ENCODE data around the gene PDYN. TPM values are rescaled to one million over a fixed set of nuclear protein-coding genes. Genes with fewer than 3 reads are reported as not detected.

Gene PDYN
- total RNA-seq, 4 donors from 2014 or later, result not detected

- no peak for TF ChIP-seq CTCF (IDR thresholded peaks at IDR 0.05)
- no peak for TF ChIP-seq POLR2A (IDR thresholded peaks at IDR 0.05)
- intact Hi-C loops (cut with DNase I), result no loop called here
- WGBS, 2 donors, result 46% methylated on average over 8 of the region's 8 CpGs
These were observed 38.6 kb downstream of the PDYN start for GRCh38 chr20:1955217-1955616.

GRCh38 chr20:1953621-1954020 lies 40.2 kb downstream of the PDYN start:
- Histone ChIP-seq H3K9me3 (no peaks in the 10 kb centered on the region), H3K36me3 (no peaks in the 10 kb centered on the region), H3K4me1 (peaks cover 7% of the 10 kb centered on the region in 2 donors), H3K27ac (no peak overlapping the region), H3K4me3 (replicated peaks in 1 of 3) (no peak overlapping the region), H3K27me3 (peaks cover 1% of the 10 kb centered on the region)
- intact Hi-C loops (cut with DNase I), result no loop called here
- WGBS, 2 donors, result 92 to 94% methylated on average over 5 of the region's 5 CpGs
- TF ChIP-seq CTCF (IDR thresholded peaks at IDR 0.05) (no peak), POLR2A (IDR thresholded peaks at IDR 0.05) (no peak)
- DNase-seq, result no peak

More at GRCh38 chr20:1955217-1955616, 38.6 kb downstream of the PDYN start:
- H3K36me3 ChIP-seq, result no peaks in the 10 kb centered on the region
- H3K27ac ChIP-seq, result no peak overlapping the region
- peaks cover 3% of the 10 kb centered on the region for H3K27me3 ChIP-seq
- no peaks in the 10 kb centered on the region for H3K9me3 ChIP-seq
- DNase-seq, result no peak
- H3K4me1 ChIP-seq, result no peaks in the 10 kb centered on the region
- no peak overlapping the region for H3K4me3 ChIP-seq (replicated peaks in 1 of 3)

GRCh38 chr20:1952737-1953530 lies 40.9 kb downstream of the PDYN start:
- no peak overlapping the region for H3K4me3 ChIP-seq (replicated peaks in 1 of 3)
- intact Hi-C loops (cut with DNase I), result no loop called here
- no peaks in the 10 kb centered on the region for H3K9me3 ChIP-seq
- no peaks in the 10 kb centered on the region for H3K36me3 ChIP-seq
- TF ChIP-seq POLR2A (IDR thresholded peaks at IDR 0.05) (no peak), CTCF (IDR thresholded peaks at IDR 0.05) (no peak)
- 60 to 76% methylated on average over 6 of the region's 6 CpGs for WGBS, 2 donors
- H3K27ac ChIP-seq, result no peak overlapping the region
- peaks cover 7% of the 10 kb centered on the region in 2 donors for H3K4me1 ChIP-seq
- no peak for DNase-seq
- H3K27me3 ChIP-seq, result no peaks in the 10 kb centered on the region

GRCh38 chr20:1951436-1952115 lies 42.3 kb downstream of the PDYN start:
- Histone ChIP-seq H3K4me1 (peaks cover 13 to 17% of the 10 kb centered on the region in 2 donors), H3K36me3 (no peaks in the 10 kb centered on the region), H3K27ac (no peak overlapping the region), H3K27me3 (no peaks in the 10 kb centered on the region), H3K9me3 (no peaks in the 10 kb centered on the region), H3K4me3 (replicated peaks in 1 of 3) (no peak overlapping the region)
- WGBS, 2 donors, result 68 to 70% methylated on average over 11 of the region's 11 CpGs
- intact Hi-C loops (cut with DNase I), result no loop called here
- DNase-seq, result no peak
- TF ChIP-seq CTCF (IDR thresholded peaks at IDR 0.05), result no peak
- no peak for TF ChIP-seq POLR2A (IDR thresholded peaks at IDR 0.05)

GRCh38 chr20:1950836-1951235 lies 43.0 kb downstream of the PDYN start:
- Histone ChIP-seq H3K9me3 (no peaks in the 10 kb centered on the region), H3K4me3 (replicated peaks in 1 of 3) (no peak overlapping the region), H3K27me3 (no peaks in the 10 kb centered on the region), H3K4me1 (peaks cover 13 to 18% of the 10 kb centered on the region in 2 donors), H3K36me3 (no peaks in the 10 kb centered on the region), H3K27ac (no peak overlapping the region)
- TF ChIP-seq CTCF (IDR thresholded peaks at IDR 0.05), result no peak
- TF ChIP-seq POLR2A (IDR thresholded peaks at IDR 0.05), result no peak
- WGBS, 2 donors, result 65 to 85% methylated on average over 7 of the region's 7 CpGs
- no peak for DNase-seq
- intact Hi-C loops (cut with DNase I), result no loop called here
